Uterus (tissue), 2 donors: ENCODE data around the gene HUNK.

ENCODE experiments used
- CTCF ChIP-seq, 4 experiments: fragments of 200-600 bp in 2 of 4; fragments of 450-650 bp in 2 of 4; sonication (generic) in 2 of 4; IDR thresholded peaks; one replicate each; pipeline ENCODE4 v1.5.1; 2016 to 2019; ENCODE audit warnings: antibody characterized with exemption in 4 of 4, mild to moderate bottlenecking in 2 of 4, moderate library complexity in 1 of 4
- POLR2A ChIP-seq, 2 donors: fragments of 450-650 bp; IDR thresholded peaks; one replicate each; pipeline ENCODE4 v1.6.1; 2016; ENCODE audit warnings: antibody characterized with exemption in 2 of 2, mild to moderate bottlenecking in 1 of 2, moderate library complexity in 1 of 2

DNA sequence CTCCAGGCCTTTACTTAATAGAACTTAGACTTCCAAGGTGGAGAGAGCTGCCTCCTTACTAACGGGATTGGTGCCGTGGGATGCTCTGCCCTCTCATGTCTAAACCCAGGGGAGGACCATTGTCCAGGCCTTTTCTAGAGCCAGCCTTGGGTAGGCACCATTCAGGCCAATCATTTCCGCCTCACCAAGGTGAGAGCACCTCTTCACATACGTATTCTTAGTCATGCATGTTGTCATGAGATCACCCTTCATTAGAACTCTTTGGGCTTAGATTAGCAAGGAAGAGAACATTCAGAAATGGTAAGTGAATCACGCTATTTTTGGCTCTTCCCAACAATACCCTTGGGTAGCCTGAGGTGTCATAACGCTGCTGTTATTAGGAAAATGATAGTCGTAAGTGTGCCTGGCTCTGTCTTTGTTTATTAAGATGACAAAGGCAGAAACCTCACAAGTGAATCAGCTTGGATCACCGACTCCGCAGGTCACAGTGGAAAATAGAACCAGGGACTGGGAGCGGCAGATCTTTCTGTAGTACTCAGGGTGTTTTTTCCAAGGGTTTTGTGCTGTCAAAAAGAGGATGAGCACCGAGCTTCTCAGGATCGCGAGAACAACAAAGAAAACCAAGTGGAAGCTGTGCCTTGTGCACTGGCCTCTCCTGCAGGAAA, 55.0 kb downstream of the HUNK start:
- TF ChIP-seq CTCF (IDR thresholded peaks at IDR 0.05) = no peak
- TF ChIP-seq POLR2A (IDR thresholded peaks at IDR 0.05) = no peak
